H1 (cell line): ENCODE measurements around the gene CASQ1. TPM values are rescaled to one million over a fixed set of nuclear protein-coding genes. Genes with fewer than 3 reads are reported as not detected.

ENCODE experiments used
- CHD7 ChIP-seq: fragments of 300-600 bp; sonication (generic); IDR thresholded peaks from 2 replicates; pipeline ENCODE4 v1.7.1; 2012; ENCODE audit warnings: low read length, moderate library complexity, mild to moderate bottlenecking, inconsistent platforms; ENCODE audit not compliant: insufficient replicate concordance
- HDAC2 ChIP-seq, 2 experiments: fragments of 300-600 bp in 1 of 2; sonication (generic) in 1 of 2; IDR thresholded peaks; 2 replicates each; pipeline ENCODE4 v1.6.1; 2011 to 2012; ENCODE audit warnings: low read depth in 2 of 2, low read length in 2 of 2, mild to moderate bottlenecking in 2 of 2, moderate library complexity in 2 of 2, borderline replicate concordance in 1 of 2, inconsistent platforms in 1 of 2
- SP1 ChIP-seq: IDR thresholded peaks from 2 replicates; pipeline ENCODE4 v1.6.1; 2011; ENCODE audit warnings: low read depth, low read length
- polyA plus RNA-seq, 7 experiments: library from polyadenylated mRNA; depleted of rRNA in 3 of 7; stranded (reverse) in 5 of 7; unstranded in 2 of 7; fragments of >200 nt in 5 of 7; fragments of 200-250 nt in 2 of 7; gene quantifications; 1 replicate in 5 of 7; 2 replicates in 1 of 7; 4 replicates in 1 of 7; pipeline versions ENCODE4 v1.2.1 to v1.2.3, GENCODE V29; 2011 to 2013; ENCODE audit warnings: missing spikeins in 2 of 7, mixed read lengths in 2 of 7
- total RNA-seq: library from RNA; stranded (reverse); fragmentation: NEBNext Ultra II Directional; extraction: Animal tissue kit (Norgen Biotek cat#: 25700); gene quantifications from 2 replicates; pipeline ENCODE4 v1.2.1, GENCODE V29; 2021

CASQ1 gene
- total and polyA plus RNA-seq, 2 of the 8 experiments (the other 6 are each of a cell fraction or from before 2014, with no cell fraction given) = 0.80 to 1.3 TPM

GRCh38 chr1:160167056-160167455, 23.3 kb upstream of the CASQ1 start (continued):
- TF ChIP-seq CHD7 = no peak
- no peak for TF ChIP-seq HDAC2 (IDR thresholded peaks at IDR 0.05; ENCODE audit: borderline replicate concordance in 1 of 2, low read depth in 2 of 2, low read length in 2 of 2)
- no peak for TF ChIP-seq SP1
